RWPE1 (cell line): ENCODE data around the gene CIDEC.

Source experiments
- CTCF ChIA-PET: fragments of 350-600 bp; sonication (Branson Sonifier 250); formaldehyde crosslinking; extraction: SDS; loops from one replicate; lab custom pipeline; 2021; lab: Yijun Ruan, JAX
- POLR2A ChIA-PET: fragments of 400-600 bp; formaldehyde crosslinking; extraction: SDS; loops from one replicate; lab custom pipeline; 2020; ENCODE audit warnings: antibody characterized with exemption; ENCODE audit not compliant: low non-redundant PET; lab: Yijun Ruan, JAX
- DNase-seq: peaks from one replicate; pipeline ENCODE4 v3.0.0; 2012; ENCODE audit warnings: low spot score
- H3K27ac ChIP-seq: fragments of 450-650 bp; 2 replicates; pipeline ENCODE4 v1.5.1; 2017
- CTCF ChIP-seq: fragments of 450-650 bp; conservative IDR thresholded peaks from 2 replicates; pipeline ENCODE4 v1.5.1; 2017; ENCODE audit warnings: low read depth, mild to moderate bottlenecking

The CIDEC gene

GRCh38 chr3:9825451-9826040, 54.5 kb downstream of the CIDEC start:
- TF ChIP-seq CTCF, result no peak
- no peak overlapping the region for H3K27ac ChIP-seq
- POLR2A ChIA-PET, result no interaction called here
- CTCF ChIA-PET, result no interaction called here
- no peak for DNase-seq

DNA sequence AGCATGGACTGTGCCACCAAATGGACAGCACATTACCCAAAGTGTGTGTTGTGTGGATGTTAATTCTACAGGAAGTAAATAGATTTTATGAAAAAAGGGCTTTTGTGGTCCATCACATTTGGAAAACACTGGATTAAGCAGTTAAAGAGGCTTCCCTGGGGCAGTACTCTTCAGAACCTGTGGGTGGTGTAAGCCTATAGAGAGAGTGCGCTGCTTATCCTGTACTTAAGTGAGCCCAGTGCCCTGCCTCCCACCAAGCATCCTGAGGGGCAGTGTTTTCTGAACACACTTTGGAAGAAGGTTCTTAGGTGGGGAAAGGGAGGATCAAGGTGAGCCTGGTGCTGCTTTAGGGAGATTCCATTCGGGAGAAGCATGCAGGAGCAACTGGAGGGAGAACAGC, 59.1 kb downstream of the CIDEC start:
- peak; percentile 41 for TF ChIP-seq CTCF
- ChIA-PET POLR2A (no interaction called here), CTCF (no interaction called here)
- H3K27ac ChIP-seq, result no peak overlapping the region
- DNase-seq, result no peak

GRCh38 chr3:9820543-9820942, 59.5 kb downstream of the CIDEC start:
- H3K27ac ChIP-seq, result no peak overlapping the region

GRCh38 chr3:9818666-9819335, 61.3 kb downstream of the CIDEC start:
- ChIA-PET POLR2A (no interaction called here), CTCF (interaction anchor here (0.6 kb wide), 1 partner anchor 18 kb away, joined by 3 read pairs; no protein-coding TSS in a partner anchor)
- no peak overlapping the region for H3K27ac ChIP-seq
- no peak for DNase-seq
- no peak for TF ChIP-seq CTCF

More at GRCh38 chr3:9820543-9820942, 59.5 kb downstream of the CIDEC start:
- POLR2A ChIA-PET, result no interaction called here
- DNase-seq, result no peak
- no peak for TF ChIP-seq CTCF
- CTCF ChIA-PET, result no interaction called here

GRCh38 chr3:9817436-9817835, 62.6 kb downstream of the CIDEC start:
- POLR2A ChIA-PET, result no interaction called here
- CTCF ChIA-PET, result no interaction called here
- no peak for TF ChIP-seq CTCF
- no peak for DNase-seq
- H3K27ac ChIP-seq, result no peak overlapping the region
